Activated CD8-positive, alpha-beta memory T cell treated with anti-CD3 and anti-CD28 coated beads for 24 hours (primary cell): ENCODE results near the gene MAP4.
"Not testable (repeated sequence)": the region's sequence is repeated elsewhere in the genome, so short reads cannot be mapped to it uniquely, and the experiment has no call there.

ENCODE experiments used
- DNase-seq: peaks from one replicate; pipeline ENCODE4 v3.0.0-alpha.2; 2020

Gene MAP4, protein sequence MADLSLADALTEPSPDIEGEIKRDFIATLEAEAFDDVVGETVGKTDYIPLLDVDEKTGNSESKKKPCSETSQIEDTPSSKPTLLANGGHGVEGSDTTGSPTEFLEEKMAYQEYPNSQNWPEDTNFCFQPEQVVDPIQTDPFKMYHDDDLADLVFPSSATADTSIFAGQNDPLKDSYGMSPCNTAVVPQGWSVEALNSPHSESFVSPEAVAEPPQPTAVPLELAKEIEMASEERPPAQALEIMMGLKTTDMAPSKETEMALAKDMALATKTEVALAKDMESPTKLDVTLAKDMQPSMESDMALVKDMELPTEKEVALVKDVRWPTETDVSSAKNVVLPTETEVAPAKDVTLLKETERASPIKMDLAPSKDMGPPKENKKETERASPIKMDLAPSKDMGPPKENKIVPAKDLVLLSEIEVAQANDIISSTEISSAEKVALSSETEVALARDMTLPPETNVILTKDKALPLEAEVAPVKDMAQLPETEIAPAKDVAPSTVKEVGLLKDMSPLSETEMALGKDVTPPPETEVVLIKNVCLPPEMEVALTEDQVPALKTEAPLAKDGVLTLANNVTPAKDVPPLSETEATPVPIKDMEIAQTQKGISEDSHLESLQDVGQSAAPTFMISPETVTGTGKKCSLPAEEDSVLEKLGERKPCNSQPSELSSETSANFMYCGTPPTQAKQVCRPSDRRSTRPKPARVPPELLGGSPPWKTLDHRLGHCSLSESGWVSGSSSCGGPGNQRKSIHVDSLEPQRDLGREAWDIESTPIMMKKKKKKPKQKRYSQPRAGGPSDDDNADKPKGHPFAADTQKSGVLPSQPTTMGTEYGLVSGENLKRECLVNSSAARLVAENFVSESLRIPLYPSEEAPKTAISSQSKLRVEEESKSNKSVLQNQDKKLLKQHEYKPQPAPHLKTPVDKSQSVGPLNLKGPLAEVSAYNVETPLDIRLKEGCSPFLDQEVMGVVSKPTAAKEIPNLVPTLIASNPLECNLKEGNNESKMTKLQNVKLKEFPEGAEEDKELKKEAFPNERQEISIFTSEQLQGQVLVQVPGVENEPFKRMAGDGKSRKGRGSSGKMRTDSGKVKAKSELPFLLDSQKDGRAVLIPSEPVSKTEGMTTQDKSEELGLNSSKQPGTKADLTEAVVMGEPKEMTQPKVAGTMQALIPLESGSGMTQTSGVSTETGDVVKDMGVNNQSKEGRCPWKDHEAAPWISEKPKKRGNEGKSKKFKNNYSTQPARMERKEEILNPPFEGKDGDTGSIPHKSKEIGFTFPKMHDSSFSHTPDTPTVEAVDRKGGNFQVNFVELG (N-terminal part only)

DNA sequence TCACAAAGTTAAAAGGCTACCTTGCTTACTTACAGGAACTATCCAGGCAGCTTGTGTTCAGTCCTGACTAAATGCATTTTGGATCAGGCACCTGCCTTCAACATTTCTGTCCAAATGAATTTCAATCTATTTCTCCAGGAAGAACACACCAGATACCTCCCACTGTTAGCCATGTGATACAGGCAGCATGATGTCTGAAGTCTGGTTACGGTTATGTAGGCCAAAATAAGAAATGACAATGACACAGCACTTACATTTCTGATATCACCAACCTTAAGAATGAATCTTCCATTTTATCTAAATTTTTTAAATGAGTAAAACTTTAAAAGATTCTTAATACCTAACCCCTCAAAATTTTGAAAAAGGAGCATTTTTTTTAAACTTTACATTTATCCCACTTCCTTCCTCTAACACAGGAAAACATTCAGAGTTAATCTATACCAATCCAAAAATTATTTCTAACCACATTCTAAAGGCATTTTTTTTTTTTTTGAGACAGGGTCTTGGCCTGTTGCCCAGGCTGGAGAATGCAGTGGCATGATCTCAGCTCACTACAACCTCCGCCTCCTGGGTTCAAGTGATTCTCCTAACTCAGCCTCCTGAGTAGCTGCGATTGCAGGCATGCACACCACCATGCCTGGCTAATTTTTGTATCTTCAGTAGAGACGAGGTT, at the start of gene MAP4:
Gene MAP4 (minus strand): TSS at position 116 of the 673 bp plus-strand sequence. CDS start 17,556 bp downstream, outside the sequence.
- no peak for DNase-seq

DNA sequence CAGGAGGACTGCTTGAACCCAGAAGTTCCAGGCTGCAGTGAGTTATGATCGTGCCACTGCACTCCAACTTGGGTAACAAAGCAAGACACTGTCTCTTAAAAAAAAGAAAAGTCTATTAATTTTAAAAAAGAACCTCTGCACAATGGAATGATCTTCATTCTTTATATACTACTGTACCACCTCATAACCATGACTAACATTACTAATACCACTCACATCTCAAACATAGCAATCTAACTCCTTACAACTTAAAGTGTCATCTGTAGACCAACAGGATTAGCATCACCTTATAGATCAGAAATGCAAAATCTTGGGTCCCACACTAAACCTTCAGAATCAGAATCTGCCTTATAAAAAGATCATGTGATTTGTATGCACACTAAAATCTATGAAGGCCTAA, 48.8 kb upstream of the MAP4 start:
- no peak for DNase-seq

DNA sequence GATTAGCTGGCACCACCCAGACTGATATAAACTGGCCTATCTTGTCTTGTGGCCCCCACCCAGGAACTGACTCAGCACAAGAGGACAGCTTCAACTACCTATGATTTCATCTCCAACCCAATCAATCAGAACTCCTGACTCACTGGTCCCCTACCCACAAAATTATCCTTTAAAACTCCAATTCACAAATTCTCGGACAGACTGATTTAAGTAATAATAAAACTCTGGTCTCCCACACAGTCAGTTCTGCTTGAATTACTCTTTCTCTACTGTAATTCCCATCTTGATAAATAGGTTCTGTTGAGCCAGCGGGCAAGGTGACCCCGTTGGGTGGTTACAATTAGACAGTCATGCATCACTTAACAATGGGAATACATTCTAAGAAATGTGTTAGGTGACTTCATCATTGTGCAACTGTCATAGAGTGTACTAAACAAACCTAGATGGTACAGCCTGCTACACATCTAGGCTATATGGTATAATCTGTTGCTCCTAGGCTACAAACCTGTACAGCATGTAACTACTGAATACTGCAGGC, 48.1 kb upstream of the MAP4 start:
- DNase-seq = no peak

DNA sequence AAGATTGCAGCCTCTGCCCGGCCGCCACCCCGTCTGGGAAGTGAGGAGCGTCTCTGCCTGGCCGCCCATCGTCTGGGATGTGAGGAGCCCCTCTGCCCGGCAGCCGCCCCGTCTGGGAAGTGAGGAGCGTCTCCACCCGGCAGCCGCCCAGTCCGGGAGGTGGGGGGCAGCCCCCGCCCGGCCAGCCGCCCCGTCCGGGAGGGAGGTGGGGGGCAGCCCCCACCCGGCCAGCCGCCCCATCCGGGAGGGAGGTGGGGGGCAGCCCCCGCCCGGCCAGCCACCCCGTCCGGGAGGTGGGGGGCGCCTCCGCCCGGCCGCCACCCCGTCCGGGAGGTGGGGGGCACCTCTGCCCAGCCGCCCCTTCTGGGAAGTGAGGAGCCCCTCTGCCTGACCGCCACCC, 45.4 kb upstream of the MAP4 start:
- not testable (repeated sequence) for DNase-seq

DNA sequence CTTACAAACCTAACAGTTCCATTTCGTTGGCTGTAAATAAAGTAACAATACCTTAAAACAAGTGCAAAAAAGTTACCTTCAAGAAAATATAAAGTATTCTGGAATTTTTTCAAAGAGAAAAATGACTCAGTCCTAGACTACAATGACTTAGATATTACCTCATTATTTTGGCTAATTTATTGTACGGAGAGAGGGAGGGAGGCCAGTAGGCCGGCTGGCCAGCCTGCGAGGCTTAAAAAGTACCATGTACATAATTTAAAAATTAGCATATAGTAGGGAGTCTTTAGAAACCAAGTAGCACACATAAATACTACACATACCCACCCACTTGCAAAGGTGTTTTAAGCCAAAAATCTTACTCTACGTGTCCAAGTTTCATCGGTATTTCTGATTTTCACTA, 41.9 kb upstream of the MAP4 start:
- DNase-seq = no peak

DNA sequence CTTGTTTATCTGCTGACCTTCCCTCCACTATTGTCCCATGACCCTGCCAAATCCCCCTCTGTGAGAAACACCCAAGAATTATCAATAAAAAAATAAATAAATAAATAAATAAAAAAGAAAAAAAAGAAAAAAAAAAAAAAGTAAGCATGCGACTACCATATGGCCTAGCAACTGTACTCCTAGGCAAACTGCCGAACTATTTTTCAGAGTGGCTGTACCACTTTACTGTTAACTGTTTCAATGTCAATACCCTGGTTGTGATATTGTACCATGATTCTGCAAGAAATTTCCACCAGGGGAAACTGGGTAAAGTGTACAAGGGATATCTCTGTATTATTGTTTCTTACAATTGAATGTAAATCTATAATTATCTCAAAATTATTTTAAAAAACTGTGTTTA, 41.3 kb upstream of the MAP4 start:
- no peak for DNase-seq

DNA sequence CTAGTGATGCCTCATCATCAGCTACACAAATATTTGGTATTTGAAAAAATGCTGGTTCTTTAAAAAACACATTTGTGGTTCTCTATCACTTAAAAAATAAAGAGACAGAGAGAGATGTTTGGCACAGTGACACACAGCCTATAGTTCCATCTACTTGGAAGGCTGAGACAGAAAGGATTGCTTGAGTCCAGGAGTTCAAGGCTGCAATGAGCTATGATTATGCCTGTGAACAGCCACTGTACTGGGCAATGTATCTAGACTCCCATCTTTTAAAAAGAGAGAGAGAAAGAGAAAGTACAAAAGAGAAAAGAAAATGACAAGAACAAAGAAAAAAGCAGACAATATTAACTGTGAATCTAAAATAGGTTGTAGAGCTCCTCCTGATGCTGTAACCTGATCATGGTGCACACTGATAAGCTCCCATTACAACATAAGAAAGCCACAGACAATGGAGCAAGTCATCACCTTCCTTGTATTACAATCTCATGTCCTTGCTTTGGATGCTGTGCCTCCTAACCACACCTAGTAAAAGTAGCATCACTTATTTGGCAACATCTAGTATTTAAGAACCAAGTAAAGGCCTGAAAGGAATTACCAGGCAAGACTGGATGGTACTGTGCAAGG, 31.7 kb upstream of the MAP4 start:
- DNase-seq = no peak

DNA sequence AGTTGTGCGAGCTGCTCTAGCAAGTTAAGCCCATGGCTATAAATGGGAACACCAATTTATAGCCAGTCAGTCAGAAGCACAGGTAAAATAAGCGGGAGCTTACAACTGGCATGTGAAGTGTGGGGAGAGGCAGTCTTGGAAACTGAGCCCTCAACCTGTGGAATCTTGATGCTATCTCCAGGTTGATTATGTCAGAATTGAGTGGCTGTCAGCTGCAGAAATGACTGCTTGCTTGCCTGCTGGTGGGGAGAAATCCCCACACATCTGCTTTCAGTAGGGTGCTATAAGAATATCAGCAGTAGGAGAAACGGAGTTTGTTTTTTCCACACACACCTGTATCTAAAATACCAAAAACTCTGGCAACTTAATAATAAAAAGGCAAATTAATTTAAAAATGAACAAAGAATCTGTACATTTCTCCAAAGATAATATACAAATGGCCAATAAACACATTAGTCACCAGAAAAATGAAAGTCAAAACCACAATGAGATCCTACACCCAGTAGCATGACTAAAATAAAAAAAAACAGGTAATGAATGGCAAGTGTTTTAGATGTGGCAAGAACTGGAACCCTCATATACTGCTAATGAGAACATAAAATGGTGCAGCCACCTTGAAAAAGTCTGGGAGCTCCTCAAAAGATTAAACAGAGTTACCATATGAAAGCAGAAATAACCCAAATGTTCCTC, 26.0 kb upstream of the MAP4 start:
- no peak for DNase-seq

DNA sequence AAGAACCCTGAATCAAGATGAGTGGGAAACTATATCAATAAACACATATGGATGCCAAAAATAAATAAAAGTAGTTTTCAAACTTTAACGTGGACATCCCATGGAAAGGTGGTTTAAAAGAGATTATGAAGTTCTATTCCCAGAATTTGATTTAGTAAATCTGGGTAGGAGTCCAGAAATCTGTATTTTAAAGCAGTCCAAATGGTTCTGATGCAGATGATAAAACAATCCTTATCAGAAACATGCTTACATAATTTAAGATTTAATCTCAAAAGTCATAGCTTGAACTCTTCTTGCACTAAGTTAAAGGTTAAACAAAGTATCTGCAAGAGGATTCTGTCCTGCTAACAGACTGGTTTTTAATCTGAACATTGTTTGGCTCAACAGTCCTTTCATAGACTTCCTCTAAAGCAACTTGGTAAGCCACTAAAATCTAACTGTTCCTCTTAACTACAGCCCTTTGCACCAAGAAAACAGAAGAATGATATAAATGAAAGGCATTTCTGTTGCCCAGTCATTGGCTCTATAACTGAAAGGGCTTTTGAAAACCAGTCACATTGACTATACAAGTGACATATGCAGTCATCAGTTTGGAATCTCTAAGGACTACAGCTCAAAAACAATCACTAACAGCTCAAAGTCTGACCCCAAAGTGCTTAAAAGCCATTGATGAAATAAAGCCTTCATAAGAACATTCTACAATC, 23.4 kb upstream of the MAP4 start:
- DNase-seq = no peak

DNA sequence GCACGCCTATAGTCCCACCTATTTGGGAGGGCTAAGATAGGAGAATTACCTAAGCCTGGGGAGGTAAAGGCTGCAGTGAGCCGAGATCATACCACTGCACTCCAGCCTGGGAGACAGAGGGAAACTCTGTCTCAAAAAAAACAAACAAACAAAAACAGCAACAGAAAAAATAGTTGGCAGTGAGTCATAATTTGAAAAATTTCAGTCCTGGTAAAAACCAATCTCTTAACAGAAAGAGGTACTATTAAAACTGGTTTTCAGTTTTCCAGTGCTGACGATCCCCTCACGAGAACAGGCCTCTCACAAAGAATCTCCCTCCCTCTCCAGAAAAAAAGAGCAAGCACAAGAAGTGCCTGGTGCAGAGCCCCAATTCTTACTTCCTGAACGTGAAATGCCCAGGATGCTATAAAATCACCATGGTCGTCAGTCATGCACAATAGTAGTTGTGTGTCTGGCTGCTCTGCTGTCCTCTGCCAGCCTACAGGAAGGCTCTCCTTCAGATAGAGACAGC, 22.8 kb upstream of the MAP4 start:
- no peak for DNase-seq

DNA sequence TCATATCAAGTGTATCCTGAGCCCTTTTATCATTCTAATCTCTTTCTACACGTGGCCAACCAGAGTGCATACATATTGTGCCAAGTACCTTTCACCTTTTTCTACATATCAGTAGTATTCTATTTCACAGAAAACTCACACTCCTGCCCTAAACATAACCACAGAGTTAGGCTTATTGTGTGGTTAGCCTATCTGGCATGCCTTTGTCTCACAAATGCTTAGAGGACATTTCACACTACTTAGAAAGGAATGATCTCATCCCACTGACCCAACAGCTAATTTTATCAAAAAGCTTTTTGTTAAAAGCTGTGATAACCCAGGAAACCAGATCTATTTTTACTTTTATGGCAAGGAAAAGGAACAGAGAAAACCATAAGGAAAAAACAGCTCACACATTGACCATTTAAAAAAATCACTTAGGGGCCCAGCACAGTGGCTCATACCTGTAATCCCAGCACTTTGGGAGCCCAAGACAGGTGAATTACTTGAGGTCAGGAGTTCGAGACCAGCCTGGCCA, 17.8 kb upstream of the MAP4 start:
- no peak for DNase-seq

DNA sequence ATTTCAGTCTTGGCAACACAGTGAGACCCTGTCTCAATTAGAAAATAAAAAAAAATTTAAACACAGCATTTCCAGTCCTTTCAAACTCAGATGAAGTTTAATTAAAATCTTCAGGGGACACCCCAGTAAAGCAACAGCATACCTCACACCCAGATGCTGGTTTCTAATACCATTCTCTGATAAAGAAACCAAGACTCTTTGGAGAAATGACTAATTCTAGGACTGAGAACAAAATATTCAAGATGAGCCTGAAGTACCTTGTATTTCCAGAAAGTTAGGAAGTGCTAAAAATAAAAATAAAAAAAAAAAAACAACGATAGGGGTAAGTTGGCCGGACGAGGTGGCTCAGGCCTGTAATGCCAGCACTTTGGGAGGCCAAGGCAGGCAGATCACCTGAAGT, 14.0 kb upstream of the MAP4 start:
- DNase-seq = no peak

DNA sequence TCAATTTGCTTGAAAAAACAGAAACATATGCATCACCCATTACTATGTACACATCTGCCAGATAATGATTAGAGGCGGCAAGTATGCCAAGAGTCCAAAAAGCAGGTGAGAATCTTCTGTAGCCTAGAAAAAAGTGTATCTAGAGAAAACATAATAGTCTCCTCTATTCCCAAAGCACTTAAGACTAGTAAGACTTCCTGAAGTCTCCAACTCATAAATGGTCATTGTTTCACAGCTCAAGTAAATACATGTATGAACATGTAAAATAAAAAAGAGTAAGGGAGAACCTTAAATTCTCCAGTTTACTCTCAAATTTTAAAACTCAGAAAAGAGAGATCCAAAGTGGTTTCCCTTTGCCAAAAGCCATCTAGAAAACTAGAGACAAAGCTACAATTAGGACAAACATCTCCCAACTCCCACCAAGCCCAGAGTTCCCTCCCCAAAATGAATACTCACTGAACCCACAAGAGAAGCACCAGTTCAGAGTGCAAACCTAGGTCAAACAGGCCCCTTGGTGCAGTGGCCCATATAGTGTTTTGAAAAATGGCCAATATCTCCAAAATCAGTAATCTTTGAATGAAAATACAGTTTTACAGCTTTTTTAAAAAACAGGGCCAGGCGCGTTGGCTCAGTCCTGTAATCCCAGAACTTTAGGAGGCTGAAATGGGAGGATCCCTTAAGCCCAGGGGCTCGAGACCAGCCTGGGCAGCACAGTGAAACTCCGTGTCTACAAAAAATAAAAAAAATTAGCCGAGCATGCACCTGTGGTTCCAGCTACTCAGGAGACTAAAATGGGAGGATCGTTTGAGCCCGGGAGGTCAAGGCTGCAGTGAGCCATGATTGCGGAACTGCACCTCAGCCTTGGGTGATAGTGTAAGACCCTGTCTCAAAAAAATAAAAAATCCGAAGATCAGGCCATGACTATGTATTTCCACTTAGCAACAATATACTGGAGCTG, 11.0 kb upstream of the MAP4 start:
- no peak for DNase-seq

DNA sequence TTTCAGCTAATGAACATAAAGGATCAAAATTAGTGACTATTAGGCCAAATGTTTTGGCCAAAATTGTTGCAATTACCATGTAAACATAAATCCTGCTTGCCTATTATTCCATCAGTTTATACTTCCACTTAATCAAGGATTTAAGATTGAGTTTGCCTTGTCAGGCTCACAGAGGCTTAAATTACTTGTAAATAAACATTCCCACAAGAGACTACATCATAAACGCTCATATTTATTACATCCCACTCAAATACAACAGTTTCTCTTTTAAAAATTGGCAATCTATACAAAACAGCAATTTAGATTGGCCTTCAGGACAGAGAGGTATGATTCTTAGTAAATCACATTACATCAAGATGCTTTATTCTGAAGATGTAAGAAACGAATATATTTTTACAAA, 9.9 kb upstream of the MAP4 start:
- no peak for DNase-seq

DNA sequence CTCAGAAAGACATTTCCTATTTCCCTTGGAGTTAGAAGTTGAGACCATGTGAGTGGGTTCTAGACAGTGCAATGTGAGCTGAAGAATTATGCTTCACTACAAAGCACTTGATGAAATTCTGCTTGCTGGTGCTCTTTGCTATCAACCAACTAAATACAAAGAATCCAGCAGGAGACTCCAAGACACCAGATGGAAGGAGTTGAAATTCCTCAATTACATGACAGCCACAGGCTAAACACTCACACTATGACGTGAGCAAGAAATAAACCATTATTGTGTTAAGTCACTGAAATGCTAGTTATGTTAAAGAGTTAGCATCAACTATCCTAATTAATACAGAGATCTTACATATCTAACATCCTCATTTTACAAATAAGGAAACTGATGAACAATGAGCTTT, 8.2 kb upstream of the MAP4 start:
- DNase-seq = no peak

DNA sequence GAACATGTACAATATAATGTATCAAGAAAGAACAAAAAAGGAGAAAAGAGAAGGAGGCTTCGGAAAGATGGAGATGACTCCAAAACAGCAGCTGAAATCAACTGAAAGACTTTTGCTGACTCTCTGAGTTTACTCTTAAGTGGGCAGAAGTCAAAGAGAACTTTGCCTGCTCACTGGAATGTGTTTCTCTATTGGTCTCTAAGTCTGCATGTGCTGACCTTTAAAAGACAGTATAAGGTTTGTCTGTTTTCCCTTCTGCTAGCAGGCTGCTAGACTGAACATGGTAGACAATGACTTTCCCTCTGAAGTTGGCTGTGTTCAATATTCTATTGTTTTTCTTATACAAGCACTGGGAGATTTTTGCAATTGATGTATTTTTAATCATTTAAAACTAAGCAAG, 7.2 kb upstream of the MAP4 start:
- DNase-seq = no peak

DNA sequence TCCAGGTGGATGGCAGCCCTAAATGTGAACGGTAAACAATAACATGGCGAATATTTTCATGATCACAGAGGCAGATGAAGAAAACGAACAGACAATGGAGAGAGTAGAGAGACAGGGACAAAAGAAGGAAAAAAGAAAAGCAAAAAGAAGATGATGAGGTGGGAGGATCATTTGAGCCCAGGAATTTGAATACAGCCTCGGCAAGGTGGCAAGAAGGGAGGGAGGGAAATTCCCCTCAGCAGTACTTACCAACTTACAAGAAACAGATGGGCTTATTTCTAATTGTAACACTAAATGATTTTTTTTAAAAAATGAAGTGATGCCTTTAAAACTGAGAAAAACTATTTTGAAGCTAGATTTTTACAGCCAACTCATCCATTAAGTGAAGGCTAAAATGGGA, 6.0 kb upstream of the MAP4 start:
- no peak for DNase-seq

DNA sequence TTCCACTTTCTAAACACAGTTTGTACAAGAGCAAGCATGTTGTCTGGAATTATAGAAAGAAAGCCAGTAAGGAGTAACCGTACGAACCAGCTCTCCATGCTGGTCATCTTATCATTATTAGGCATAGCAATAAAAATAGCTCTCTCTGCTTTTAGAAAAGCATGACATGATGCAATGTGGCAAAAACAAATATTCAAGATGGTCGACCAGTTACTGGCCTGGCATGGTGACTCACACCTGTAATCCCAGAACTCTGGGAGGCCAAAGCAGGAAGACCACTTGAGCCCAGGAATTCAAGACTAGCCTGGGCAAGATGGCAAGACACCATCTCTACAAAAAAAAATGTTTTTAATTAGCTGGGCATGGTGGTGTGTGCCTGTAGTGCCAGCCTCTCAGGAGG, 2.6 kb upstream of the MAP4 start:
- DNase-seq = no peak
